ENCODE measurements around the gene KIAA1671. TPM values are rescaled to one million over a fixed set of nuclear protein-coding genes. Genes with fewer than 3 reads are reported as not detected.

The KIAA1671 gene
- total RNA-seq, 4 donors from 2014 or later: 83.1 to 162 (median 105) TPM

- WGBS, 2 donors (ENCODE audit: low coverage in 1 of 2): 88% methylated on average over 15 of the region's 15 CpGs; no CpG with 5 or more reads in 1 of the 2 donors
- H3K4me1 ChIP-seq: peaks cover 0 to 17% (median 4%) of the 10 kb centered on the region in 4 donors
- peaks cover 0 to 9% (median 5%) of the 10 kb centered on the region in 4 donors for H3K36me3 ChIP-seq
- in situ Hi-C loops (cut with MboI; ENCODE audit: low pct_ligation_motif_present in 1 of 4, low pct_unique_long_range_greater_than_20kb in 1 of 4, low sequenced_read_pairs in 3 of 4) (loop anchor here in 1 of 4 donors (25.0 kb wide), 1 partner anchor 276 kb away; the partner anchor contains the start of gene PIWIL3), intact Hi-C loops (cut with DNase I; ENCODE audit: low total_unique reads) (no loop called here)
- DNase-seq: no peak
- TF ChIP-seq POLR2AphosphoS5 (IDR thresholded peaks at IDR 0.05) (no peak), POLR2A (IDR thresholded peaks at IDR 0.05) (no peak), CTCF (IDR thresholded peaks at IDR 0.05) (no peak), EP300 (IDR thresholded peaks at IDR 0.05; ENCODE audit: low read depth) (no peak)
- no peaks in the 10 kb centered on the region for H3K9me3 ChIP-seq
- H3K27me3 ChIP-seq: no peaks in the 10 kb centered on the region
- H3K4me3 ChIP-seq: no peak overlapping the region
- no peak overlapping the region for H3K27ac ChIP-seq
Observed at GRCh38 chr22:25038771-25039170, 86.3 kb downstream of the KIAA1671 start.

GRCh38 chr22:25039255-25039654 is 86.7 kb downstream of the KIAA1671 start:
- H3K9me3 ChIP-seq: no peaks in the 10 kb centered on the region
- H3K4me3 ChIP-seq: no peak overlapping the region
- in situ Hi-C loops (cut with MboI; ENCODE audit: low pct_ligation_motif_present in 1 of 4, low pct_unique_long_range_greater_than_20kb in 1 of 4, low sequenced_read_pairs in 3 of 4) (loop anchor here in 1 of 4 donors (25.0 kb wide), 1 partner anchor 277 kb away; the partner anchor contains the start of gene PIWIL3), intact Hi-C loops (cut with DNase I; ENCODE audit: low total_unique reads) (no loop called here)
- DNase-seq: no peak
- H3K36me3 ChIP-seq: peaks cover 0 to 9% (median 5%) of the 10 kb centered on the region in 4 donors
- WGBS, 2 donors (ENCODE audit: low coverage in 1 of 2): 93% methylated on average over 17 of the region's 17 CpGs; no CpG with 5 or more reads in 1 of the 2 donors
- TF ChIP-seq POLR2AphosphoS5 (IDR thresholded peaks at IDR 0.05) (no peak), CTCF (IDR thresholded peaks at IDR 0.05) (no peak), EP300 (IDR thresholded peaks at IDR 0.05; ENCODE audit: low read depth) (no peak), POLR2A (IDR thresholded peaks at IDR 0.05) (no peak)
- no peak overlapping the region for H3K27ac ChIP-seq
- no peaks in the 10 kb centered on the region for H3K27me3 ChIP-seq
- peaks cover 0 to 17% (median 4%) of the 10 kb centered on the region in 4 donors for H3K4me1 ChIP-seq

GRCh38 chr22:25039754-25040153 is 87.2 kb downstream of the KIAA1671 start:
- intact Hi-C loops (cut with DNase I; ENCODE audit: low total_unique reads): no loop called here
- H3K27ac ChIP-seq: no peak overlapping the region
- no peaks in the 10 kb centered on the region for H3K9me3 ChIP-seq
- TF ChIP-seq CTCF (IDR thresholded peaks at IDR 0.05) (no peak), EP300 (IDR thresholded peaks at IDR 0.05; ENCODE audit: low read depth) (no peak), POLR2A (IDR thresholded peaks at IDR 0.05) (no peak), POLR2AphosphoS5 (IDR thresholded peaks at IDR 0.05) (no peak)
- in situ Hi-C loops (cut with MboI; ENCODE audit: low pct_ligation_motif_present in 1 of 4, low pct_unique_long_range_greater_than_20kb in 1 of 4, low sequenced_read_pairs in 3 of 4): loop anchor here in 3 of 4 donors (10.0 to 25.0 kb wide), 4 partner anchors 85 to 277 kb away; partner anchors contain the start of genes KIAA1671 (in 1 of the 3), LHFPL7 (in 1 of the 3) and PIWIL3 (in 1 of the 3)
- 86% methylated on average over 12 of the region's 14 CpGs; no CpG with 5 or more reads in 1 of the 2 donors for WGBS, 2 donors (ENCODE audit: low coverage in 1 of 2)
- H3K36me3 ChIP-seq: peaks cover 0 to 9% (median 5%) of the 10 kb centered on the region in 4 donors
- H3K27me3 ChIP-seq: no peaks in the 10 kb centered on the region
- DNase-seq: no peak
- H3K4me3 ChIP-seq: no peak overlapping the region
- H3K4me1 ChIP-seq: peaks cover 0 to 17% (median 4%) of the 10 kb centered on the region in 4 donors

- Histone ChIP-seq H3K4me1 (no peaks in the 10 kb centered on the region), H3K27me3 (no peaks in the 10 kb centered on the region), H3K4me3 (no peak overlapping the region), H3K9me3 (no peaks in the 10 kb centered on the region), H3K36me3 (no peaks in the 10 kb centered on the region), H3K27ac (no peak overlapping the region)
- 83% methylated on average over 2 of the region's 2 CpGs; no CpG with 5 or more reads in 1 of the 2 donors for WGBS, 2 donors (ENCODE audit: low coverage in 1 of 2)
- DNase-seq: no peak
- intact Hi-C loops (cut with DNase I; ENCODE audit: low total_unique reads) (no loop called here), in situ Hi-C loops (cut with MboI; ENCODE audit: low pct_ligation_motif_present in 1 of 4, low pct_unique_long_range_greater_than_20kb in 1 of 4, low sequenced_read_pairs in 3 of 4) (loop anchor here (5.0 to 25.0 kb wide), 5 partner anchors 90 to 283 kb away; partner anchors contain the start of genes LHFPL7 (in 2 of the 4), KIAA1671 (in 1 of the 4) and PIWIL3 (in 1 of the 4))
- TF ChIP-seq EP300 (IDR thresholded peaks at IDR 0.05; ENCODE audit: low read depth): no peak
- no peak for TF ChIP-seq CTCF (IDR thresholded peaks at IDR 0.05)
- no peak for TF ChIP-seq POLR2AphosphoS5 (IDR thresholded peaks at IDR 0.05)
- TF ChIP-seq POLR2A (IDR thresholded peaks at IDR 0.05): no peak
Observed at GRCh38 chr22:25045159-25045558, 92.6 kb downstream of the KIAA1671 start.

Measured in transverse colon (tissue), 4 donors.